ENCODE measurements around the gene SPG21.
"Not testable (repeated sequence)": the region's sequence is repeated elsewhere in the genome, so short reads cannot be mapped to it uniquely, and the experiment has no call there.

SPG21 gene, protein sequence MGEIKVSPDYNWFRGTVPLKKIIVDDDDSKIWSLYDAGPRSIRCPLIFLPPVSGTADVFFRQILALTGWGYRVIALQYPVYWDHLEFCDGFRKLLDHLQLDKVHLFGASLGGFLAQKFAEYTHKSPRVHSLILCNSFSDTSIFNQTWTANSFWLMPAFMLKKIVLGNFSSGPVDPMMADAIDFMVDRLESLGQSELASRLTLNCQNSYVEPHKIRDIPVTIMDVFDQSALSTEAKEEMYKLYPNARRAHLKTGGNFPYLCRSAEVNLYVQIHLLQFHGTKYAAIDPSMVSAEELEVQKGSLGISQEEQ

DNA sequence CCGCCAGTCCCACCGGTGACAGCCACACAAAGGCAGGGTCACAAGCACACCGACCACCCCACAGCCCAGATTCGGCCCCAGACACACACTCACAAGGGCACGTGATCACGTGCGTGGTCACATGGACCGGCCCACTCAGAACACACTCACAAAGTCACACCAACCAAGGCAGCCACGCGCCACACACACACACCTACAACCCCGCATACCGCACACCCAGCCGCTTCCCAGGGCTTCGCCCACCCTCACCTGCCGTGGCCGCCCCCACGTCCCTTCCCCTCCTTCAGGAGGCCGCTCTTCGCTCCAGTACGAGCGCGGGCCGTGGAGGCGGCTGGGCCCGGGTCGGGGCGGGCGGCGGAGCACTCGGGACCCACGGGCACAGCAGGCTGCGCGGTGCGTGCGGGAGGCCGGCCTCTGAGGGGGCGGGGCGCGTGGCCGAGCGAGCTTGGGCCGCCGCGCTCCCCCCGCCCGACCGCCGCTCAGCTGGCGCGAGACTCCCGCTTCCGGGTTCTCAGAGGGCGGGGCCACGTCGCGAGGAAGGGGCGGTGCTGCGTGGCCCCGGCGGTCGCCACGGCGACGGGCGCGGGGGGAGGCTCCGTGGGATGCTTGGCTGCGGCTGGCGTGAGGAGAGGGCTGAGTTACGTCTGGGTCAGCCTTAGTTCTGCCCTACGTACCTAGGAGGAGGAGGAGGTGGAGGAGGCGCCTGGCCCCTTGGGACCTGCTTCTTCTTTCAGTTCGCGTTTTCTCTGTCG lies at the start of gene SPG21:
SPG21 (minus strand) TSS at position 499 of the 752 bp plus-strand sequence. CDS start 6,345 bp downstream, outside the sequence.
- DNase-seq (ENCODE audit: low read depth in 2 of 2, low spot score in 1 of 2), result peak; percentile 78 to 80

- DNase-seq (ENCODE audit: low read depth in 2 of 2, low spot score in 1 of 2), result no peak
These were observed 49.1 kb upstream of the SPG21 start for GRCh38 chr15:65038836-65039235.

DNA sequence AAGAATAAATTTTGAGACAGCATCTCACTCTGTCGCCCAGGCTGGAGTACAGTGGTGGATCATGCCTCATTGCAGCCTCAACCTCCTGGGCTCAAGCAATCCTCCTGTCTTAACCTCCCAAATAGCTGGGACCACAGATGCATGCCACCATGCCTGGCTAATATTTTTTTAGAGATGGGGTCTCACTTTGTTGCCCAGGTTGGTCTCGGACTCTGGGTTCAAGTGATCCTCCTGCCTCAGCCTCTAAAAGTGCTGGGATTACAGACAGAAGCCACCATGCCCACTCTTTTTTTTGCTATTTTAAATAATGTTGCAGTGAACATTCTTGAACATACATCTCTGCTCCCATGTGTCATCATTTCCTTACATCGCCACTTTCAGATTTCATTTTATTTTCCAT lies 48.7 kb upstream of the SPG21 start:
- no peak for DNase-seq (ENCODE audit: low read depth in 2 of 2, low spot score in 1 of 2)

DNA sequence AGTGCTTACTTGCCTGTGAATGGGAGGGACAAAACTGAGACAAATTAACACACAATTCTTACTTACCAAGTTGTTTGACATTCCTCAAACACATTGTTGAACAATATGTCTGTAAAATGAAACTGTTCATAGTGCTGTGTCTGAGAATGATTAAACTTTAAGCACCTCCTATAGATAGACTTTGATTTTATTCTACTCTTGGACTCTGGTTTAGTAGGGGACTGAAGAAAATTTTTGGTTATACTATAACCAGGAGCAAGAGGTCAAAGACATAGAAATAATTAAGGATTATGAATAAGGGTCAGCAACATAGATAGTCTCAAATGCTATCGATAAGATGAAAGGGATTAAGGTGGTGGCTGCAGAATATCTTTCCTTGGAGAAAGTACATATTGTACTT lies 47.6 kb upstream of the SPG21 start:
- DNase-seq (ENCODE audit: low read depth in 2 of 2, low spot score in 1 of 2), result no peak

GRCh38 chr15:65034719-65035118 lies 45.0 kb upstream of the SPG21 start:
- no peak for DNase-seq (ENCODE audit: low read depth in 2 of 2, low spot score in 1 of 2)

GRCh38 chr15:65033659-65034269 lies 44.0 kb upstream of the SPG21 start:
- DNase-seq (ENCODE audit: low read depth in 2 of 2, low spot score in 1 of 2), result no peak

GRCh38 chr15:65032801-65033537 lies 43.3 kb upstream of the SPG21 start:
- no peak for DNase-seq (ENCODE audit: low read depth in 2 of 2, low spot score in 1 of 2)

DNA sequence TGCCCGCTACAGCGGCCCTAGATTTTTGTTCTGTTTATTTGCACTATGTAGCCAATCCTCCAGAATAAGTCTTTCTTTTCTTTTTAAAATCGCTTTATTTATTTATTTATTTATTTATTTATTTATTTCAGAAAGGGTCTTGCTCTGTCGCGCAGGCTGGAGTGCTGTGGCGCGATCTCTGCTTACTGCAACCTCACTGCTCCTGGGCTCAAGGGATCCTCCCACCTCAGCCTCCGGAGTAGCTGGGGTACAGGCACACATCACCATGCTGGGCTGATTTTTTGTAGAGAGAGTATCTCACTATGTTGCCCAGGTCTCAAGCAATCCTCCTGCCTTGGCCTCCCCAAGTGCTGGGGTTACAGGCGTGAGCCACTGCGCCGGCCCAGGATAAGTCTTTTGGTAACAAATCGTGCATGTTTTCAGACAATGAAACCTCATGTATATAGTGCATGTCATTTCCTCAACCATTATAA lies 40.1 kb upstream of the SPG21 start:
- DNase-seq (ENCODE audit: low read depth in 2 of 2, low spot score in 1 of 2), result no peak

GRCh38 chr15:65028921-65029735 lies 39.4 kb upstream of the SPG21 start, which contains the start of gene MTFMT:
MTFMT (minus strand) TSS chr15:65029639; CDS start chr15:65029613, 26 bp downstream.
- DNase-seq (ENCODE audit: low read depth in 2 of 2, low spot score in 1 of 2), result peak; percentile 86 to 92

DNA sequence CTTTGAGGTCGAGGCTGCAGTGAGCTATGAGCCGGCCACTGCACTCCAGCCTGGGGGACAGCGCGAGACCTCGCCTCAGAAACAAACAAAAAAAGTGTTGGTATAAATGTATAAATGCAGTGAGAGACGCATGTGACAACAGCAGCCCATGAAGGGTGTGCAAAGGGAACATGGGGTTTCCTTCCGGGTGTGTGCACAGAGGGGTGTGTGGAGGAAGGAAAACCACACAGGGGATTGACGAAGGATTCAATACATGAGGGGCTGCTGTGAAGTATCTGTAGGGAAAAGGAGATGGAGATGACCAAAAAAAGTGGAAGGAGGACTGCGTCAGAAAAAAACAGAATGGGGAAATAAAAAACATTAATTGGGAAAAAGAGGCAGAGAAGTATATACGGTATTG lies 38.6 kb upstream of the SPG21 start:
- DNase-seq (ENCODE audit: low read depth in 2 of 2, low spot score in 1 of 2), result no peak

- no peak for DNase-seq (ENCODE audit: low read depth in 2 of 2, low spot score in 1 of 2)
These were observed 37.9 kb upstream of the SPG21 start for GRCh38 chr15:65027593-65027992.

GRCh38 chr15:65026756-65027155 lies 37.0 kb upstream of the SPG21 start:
- DNase-seq (ENCODE audit: low read depth in 2 of 2, low spot score in 1 of 2), result no peak

GRCh38 chr15:65021488-65021887 lies 31.8 kb upstream of the SPG21 start:
- no peak for DNase-seq (ENCODE audit: low read depth in 2 of 2, low spot score in 1 of 2)

DNA sequence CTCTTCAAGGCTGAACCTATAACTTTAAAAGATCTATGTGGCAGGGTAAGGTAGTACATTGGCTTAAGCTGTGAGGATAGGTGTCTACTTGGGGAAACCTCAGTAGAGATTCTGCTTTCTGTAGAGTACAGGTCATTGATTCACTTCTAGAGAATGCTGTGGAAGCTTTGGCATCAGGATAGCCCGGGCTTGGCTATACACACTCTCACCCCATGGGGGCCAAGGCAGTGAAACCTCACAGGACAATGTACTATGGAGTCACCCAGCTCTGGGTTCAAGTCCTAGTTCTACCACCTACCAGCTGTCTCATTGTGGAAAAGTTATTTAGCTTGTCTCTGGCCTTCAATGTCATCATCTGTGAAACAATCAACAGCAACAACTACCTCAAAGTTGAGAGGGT lies 30.7 kb upstream of the SPG21 start:
- DNase-seq (ENCODE audit: low read depth in 2 of 2, low spot score in 1 of 2), result no peak

DNA sequence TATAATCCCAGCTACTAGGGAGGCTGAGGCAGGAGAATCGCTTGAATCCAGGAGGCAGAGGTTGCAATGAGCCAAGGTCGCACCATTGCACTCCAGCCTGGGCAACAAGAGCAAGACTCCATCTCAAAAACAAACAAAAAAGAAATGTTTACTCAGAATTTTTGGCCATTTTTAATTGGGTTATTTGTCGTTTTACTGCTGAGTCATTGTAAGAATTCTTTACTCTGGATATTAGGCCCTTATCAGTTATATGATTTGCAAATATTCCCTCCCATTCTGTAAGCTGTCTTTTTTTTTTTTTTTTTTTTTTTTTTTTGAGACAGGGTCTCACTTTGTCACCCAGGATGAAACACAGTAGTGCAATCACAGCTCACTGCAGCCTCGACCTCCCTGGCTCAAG lies 21.5 kb upstream of the SPG21 start:
- DNase-seq (ENCODE audit: low read depth in 2 of 2, low spot score in 1 of 2), result not testable (repeated sequence)

DNA sequence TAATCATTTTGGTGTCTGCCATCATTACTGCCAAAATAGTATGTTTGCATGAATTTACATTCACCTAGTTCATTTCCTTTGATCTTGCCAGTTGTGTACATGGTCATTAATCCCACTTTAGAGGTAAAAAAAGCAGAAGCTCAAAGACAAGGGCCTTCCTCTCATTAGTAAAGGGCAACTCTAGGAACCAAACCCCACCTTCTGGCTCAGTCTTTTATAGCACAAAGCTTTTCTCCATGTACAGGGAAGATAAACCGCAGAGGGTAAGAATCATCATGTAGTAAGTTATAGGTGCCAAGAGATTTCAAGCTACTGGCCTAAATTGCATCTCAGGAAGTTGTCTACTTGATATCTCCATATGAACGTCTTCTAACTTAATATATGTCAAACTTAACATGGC lies 19.3 kb upstream of the SPG21 start:
- no peak for DNase-seq (ENCODE audit: low read depth in 2 of 2, low spot score in 1 of 2)

- no peak for DNase-seq (ENCODE audit: low read depth in 2 of 2, low spot score in 1 of 2)
These were observed 17.2 kb upstream of the SPG21 start for GRCh38 chr15:65006876-65007275.

- DNase-seq (ENCODE audit: low read depth in 2 of 2, low spot score in 1 of 2), result no peak
These were observed 15.3 kb upstream of the SPG21 start for GRCh38 chr15:65004993-65005392.

GRCh38 chr15:64997745-64998375 lies 8.1 kb upstream of the SPG21 start:
- no peak for DNase-seq (ENCODE audit: low read depth in 2 of 2, low spot score in 1 of 2)

DNA sequence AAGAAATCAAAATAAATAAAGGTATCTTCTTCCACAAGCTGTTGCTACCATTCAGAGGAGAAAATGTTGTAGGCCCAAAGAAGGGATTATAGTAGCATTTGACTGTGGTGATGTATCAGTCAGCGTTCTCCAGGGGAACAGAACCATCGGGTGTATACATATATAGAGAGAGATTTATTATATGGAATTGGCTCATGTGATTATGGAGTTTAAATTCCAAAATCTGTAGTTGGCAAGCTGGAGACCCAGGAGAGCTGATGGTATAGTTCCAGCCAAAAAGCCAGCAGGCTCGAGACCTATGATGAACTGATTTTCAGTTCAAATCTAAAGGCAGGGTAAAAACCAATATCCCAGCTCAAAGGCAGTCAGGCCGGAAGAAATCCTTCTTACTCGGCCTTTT lies 7.4 kb upstream of the SPG21 start:
- no peak for DNase-seq (ENCODE audit: low read depth in 2 of 2, low spot score in 1 of 2)

Data from stimulated activated CD8-positive, alpha-beta memory T cell treated with anti-CD3 and anti-CD28 coated beads, Interleukin-4, amount 100 ng/mL, for 1 hour (primary cell).